Measurements from ENCODE around the gene TBRG4.

The TBRG4 gene

DNA sequence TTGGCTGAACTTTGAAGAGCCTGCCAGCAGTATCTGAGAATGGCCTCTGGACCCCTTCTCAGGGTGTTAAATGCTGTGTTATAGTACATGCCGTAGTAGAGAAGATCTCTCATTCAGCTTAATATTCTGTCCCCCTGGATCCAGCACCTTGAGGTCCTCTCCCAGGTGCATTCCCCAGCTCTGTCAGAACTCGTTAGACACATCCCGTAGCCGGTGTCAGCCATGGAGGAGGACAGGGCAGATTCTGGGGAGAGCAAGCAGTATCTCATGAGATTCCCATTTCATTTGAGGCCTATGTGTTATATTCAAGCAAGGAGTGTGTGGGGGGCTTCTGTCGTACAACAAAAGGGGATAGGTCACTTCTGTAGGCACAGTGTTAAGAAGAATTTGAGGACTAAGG lies 57.6 kb downstream of the TBRG4 start:
- H4K20me1 ChIP-seq (ENCODE audit: control insufficient read depth, insufficient read depth, low read depth, low read length) = peaks cover 10% of the 10 kb centered on the region; the same call in 1 of the 2 replicates
- no peaks in the 10 kb centered on the region for H3K9me3 ChIP-seq (ENCODE audit: control insufficient read depth, insufficient read depth, low read length)
- peaks cover 11% of the 10 kb centered on the region for H3K4me1 ChIP-seq (ENCODE audit: control insufficient read depth, low read length)
- H3K79me2 ChIP-seq (ENCODE audit: control insufficient read depth, low read length) = peaks cover 83% of the 10 kb centered on the region
- no peak overlapping the region for H3K4me2 ChIP-seq (ENCODE audit: low read length)
- H3F3A ChIP-seq (ENCODE audit: control insufficient read depth, insufficient read depth) = peaks cover 6% of the 10 kb centered on the region
- H3K27me3 ChIP-seq (ENCODE audit: control insufficient read depth, low read length) = no peaks in the 10 kb centered on the region
- no peak for TF ChIP-seq EZH2phosphoT487 (IDR thresholded peaks at IDR 0.05; ENCODE audit: borderline replicate concordance, low read length)
- TF ChIP-seq, protein P1, sequence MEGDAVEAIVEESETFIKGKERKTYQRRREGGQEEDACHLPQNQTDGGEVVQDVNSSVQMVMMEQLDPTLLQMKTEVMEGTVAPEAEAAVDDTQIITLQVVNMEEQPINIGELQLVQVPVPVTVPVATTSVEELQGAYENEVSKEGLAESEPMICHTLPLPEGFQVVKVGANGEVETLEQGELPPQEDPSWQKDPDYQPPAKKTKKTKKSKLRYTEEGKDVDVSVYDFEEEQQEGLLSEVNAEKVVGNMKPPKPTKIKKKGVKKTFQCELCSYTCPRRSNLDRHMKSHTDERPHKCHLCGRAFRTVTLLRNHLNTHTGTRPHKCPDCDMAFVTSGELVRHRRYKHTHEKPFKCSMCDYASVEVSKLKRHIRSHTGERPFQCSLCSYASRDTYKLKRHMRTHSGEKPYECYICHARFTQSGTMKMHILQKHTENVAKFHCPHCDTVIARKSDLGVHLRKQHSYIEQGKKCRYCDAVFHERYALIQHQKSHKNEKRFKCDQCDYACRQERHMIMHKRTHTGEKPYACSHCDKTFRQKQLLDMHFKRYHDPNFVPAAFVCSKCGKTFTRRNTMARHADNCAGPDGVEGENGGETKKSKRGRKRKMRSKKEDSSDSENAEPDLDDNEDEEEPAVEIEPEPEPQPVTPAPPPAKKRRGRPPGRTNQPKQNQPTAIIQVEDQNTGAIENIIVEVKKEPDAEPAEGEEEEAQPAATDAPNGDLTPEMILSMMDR (IDR thresholded peaks at IDR 0.05; ENCODE audit: low read depth, low read length, poor library complexity, severe bottlenecking) = no peak
- H3K36me3 ChIP-seq (ENCODE audit: control insufficient read depth, low read length) = peaks cover 70% of the 10 kb centered on the region
- no peak overlapping the region for H3K27ac ChIP-seq (ENCODE audit: low read depth, low read length)
- no peaks in the 10 kb centered on the region for H3K9me2 ChIP-seq (replicated peaks; ENCODE audit: control insufficient read depth, low read length)
- H3K4me3 ChIP-seq (ENCODE audit: low read length) = no peak overlapping the region

DNA sequence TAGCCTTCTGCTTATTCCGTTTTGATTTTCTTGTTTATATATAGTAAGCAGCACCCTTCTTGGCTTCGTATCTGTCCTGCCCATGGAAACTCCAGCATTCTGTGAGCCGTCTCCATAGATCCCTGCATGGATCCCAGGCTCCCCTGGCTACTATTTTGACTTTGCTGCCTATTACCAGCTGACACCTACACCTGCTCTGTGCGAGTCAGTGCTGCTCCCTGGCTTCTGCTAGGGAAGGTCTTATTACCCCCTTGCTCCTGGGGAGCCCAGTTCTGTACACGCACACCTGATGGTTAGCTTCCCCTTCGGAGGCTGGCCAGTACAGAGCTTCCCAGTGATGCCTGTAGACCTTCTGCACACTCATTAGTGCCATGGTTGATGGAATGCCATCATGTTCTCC lies 58.1 kb downstream of the TBRG4 start:
- Histone ChIP-seq H3K79me2 (ENCODE audit: control insufficient read depth, low read length) (peaks cover 81% of the 10 kb centered on the region), H3K9me3 (ENCODE audit: control insufficient read depth, insufficient read depth, low read length) (no peaks in the 10 kb centered on the region), H3K36me3 (ENCODE audit: control insufficient read depth, low read length) (peaks cover 75% of the 10 kb centered on the region), H3F3A (ENCODE audit: control insufficient read depth, insufficient read depth) (peaks cover 6% of the 10 kb centered on the region), H3K27ac (ENCODE audit: low read depth, low read length) (no peak overlapping the region), H3K4me1 (ENCODE audit: control insufficient read depth, low read length) (peaks cover 11% of the 10 kb centered on the region), H3K9me2 (replicated peaks; ENCODE audit: control insufficient read depth, low read length) (no peaks in the 10 kb centered on the region), H3K4me2 (ENCODE audit: low read length) (no peak overlapping the region), H4K20me1 (ENCODE audit: control insufficient read depth, insufficient read depth, low read depth, low read length) (peaks cover 10% of the 10 kb centered on the region; the same call in 1 of the 2 replicates), H3K27me3 (ENCODE audit: control insufficient read depth, low read length) (no peaks in the 10 kb centered on the region), H3K4me3 (ENCODE audit: low read length) (no peak overlapping the region)
- TF ChIP-seq, protein P1 (IDR thresholded peaks at IDR 0.05; ENCODE audit: low read depth, low read length, poor library complexity, severe bottlenecking) = no peak
- TF ChIP-seq EZH2phosphoT487 (IDR thresholded peaks at IDR 0.05; ENCODE audit: borderline replicate concordance, low read length) = no peak

DNA sequence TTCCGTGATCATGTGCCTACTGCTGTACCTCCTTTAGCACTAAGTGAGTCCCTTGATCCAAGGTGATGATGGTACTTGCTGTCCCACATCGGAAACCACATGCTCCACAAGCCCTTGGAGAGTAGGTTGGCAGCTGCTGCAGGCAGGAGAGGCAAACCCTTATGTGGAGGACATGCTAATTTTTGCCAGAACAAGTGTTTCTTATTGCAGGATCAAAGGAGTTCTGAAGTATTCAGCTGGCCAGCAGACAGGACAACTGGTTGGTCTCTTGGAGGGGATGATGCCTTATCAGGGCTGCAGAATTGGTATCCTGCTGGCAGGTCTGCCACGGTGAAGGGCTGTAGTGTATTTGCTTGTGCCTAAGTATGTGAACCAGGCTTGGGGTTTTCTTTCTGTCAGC lies 59.5 kb downstream of the TBRG4 start:
- no peak for TF ChIP-seq EZH2phosphoT487 (IDR thresholded peaks at IDR 0.05; ENCODE audit: borderline replicate concordance, low read length)
- TF ChIP-seq, protein P1 (IDR thresholded peaks at IDR 0.05; ENCODE audit: low read depth, low read length, poor library complexity, severe bottlenecking) = no peak
- H3K27me3 ChIP-seq (ENCODE audit: control insufficient read depth, low read length) = no peaks in the 10 kb centered on the region
- peaks cover 72% of the 10 kb centered on the region for H3K79me2 ChIP-seq (ENCODE audit: control insufficient read depth, low read length)
- H3K4me2 ChIP-seq (ENCODE audit: low read length) = no peak overlapping the region
- H4K20me1 ChIP-seq (ENCODE audit: control insufficient read depth, insufficient read depth, low read depth, low read length) = peaks cover 10% of the 10 kb centered on the region; the same call in 1 of the 2 replicates
- no peak overlapping the region for H3K27ac ChIP-seq (ENCODE audit: low read depth, low read length)
- no peaks in the 10 kb centered on the region for H3K9me2 ChIP-seq (replicated peaks; ENCODE audit: control insufficient read depth, low read length)
- no peak overlapping the region for H3K4me3 ChIP-seq (ENCODE audit: low read length)
- peaks cover 4% of the 10 kb centered on the region for H3K4me1 ChIP-seq (ENCODE audit: control insufficient read depth, low read length)
- peaks cover 6% of the 10 kb centered on the region for H3F3A ChIP-seq (ENCODE audit: control insufficient read depth, insufficient read depth)
- H3K36me3 ChIP-seq (ENCODE audit: control insufficient read depth, low read length) = peaks cover 78% of the 10 kb centered on the region
- no peaks in the 10 kb centered on the region for H3K9me3 ChIP-seq (ENCODE audit: control insufficient read depth, insufficient read depth, low read length)
